H1 (cell line): ENCODE results near the gene TFAP2C. TPM values are rescaled to one million over a fixed set of nuclear protein-coding genes. Genes with fewer than 3 reads are reported as not detected.

Experiments used
- CTBP2 ChIP-seq: IDR thresholded peaks from 2 replicates; pipeline ENCODE4 v1.7.0; 2011; ENCODE audit warnings: borderline replicate concordance, mild to moderate bottlenecking, moderate library complexity, mixed read lengths, low read length; ENCODE audit not compliant: insufficient read depth, insufficient read length
- RFX5 ChIP-seq: IDR thresholded peaks from 2 replicates; pipeline ENCODE4 v1.6.1; 2011; ENCODE audit warnings: low read depth, low read length, improper control_type of control experiment, borderline replicate concordance
- SP1 ChIP-seq: IDR thresholded peaks from 2 replicates; pipeline ENCODE4 v1.6.1; 2011; ENCODE audit warnings: low read depth, low read length
- TCF12 ChIP-seq: IDR thresholded peaks from 2 replicates; pipeline ENCODE4 v1.6.1; 2011; ENCODE audit warnings: low read depth, mild to moderate bottlenecking, low read length
- polyA plus RNA-seq, 7 experiments: library from polyadenylated mRNA; depleted of rRNA in 3 of 7; stranded (reverse) in 5 of 7; unstranded in 2 of 7; fragments of >200 nt in 5 of 7; fragments of 200-250 nt in 2 of 7; gene quantifications; 1 replicate in 5 of 7; 2 replicates in 1 of 7; 4 replicates in 1 of 7; pipeline versions ENCODE4 v1.2.1 to v1.2.3, GENCODE V29; 2011 to 2013; ENCODE audit warnings: missing spikeins in 2 of 7, mixed read lengths in 2 of 7
- total RNA-seq: library from RNA; stranded (reverse); fragmentation: NEBNext Ultra II Directional; extraction: Animal tissue kit (Norgen Biotek cat#: 25700); gene quantifications from 2 replicates; pipeline ENCODE4 v1.2.1, GENCODE V29; 2021

TFAP2C gene
- total and polyA plus RNA-seq, 2 of the 8 experiments (the other 6 are each of a cell fraction or from before 2014, with no cell fraction given): 1.7 to 5.8 TPM

DNA sequence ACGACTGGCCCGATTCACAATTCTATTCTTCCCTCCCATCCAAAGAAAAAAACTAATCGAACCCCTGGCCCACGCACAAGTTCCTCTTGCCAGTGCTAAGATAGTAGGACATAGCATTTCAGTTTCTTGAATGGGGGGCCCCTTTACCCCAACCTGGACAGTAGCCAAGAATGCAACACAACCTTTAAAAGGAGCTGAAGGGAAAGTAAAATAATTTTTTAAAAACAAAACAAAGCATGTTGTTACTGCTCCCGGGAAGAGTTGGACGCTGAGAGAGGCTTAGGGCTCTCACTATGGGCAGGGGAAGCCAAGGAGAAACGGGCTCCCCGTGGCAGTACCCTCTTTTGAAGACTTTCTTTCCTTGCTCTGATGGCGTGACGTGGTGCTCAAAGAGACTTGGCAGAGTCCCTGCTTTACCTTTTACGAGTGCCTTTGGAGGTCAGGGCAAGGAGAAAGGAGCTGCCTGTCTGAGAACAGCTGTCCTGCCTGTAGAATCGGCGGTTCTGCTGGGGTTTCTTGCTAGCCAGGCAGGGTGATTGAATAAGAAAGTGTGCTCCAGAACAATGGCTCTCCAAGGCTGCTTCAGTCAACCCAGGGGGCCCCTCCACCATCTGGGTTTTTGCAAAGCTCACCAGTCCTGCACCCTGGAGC lies 5.8 kb downstream of the TFAP2C start (continued):
- TF ChIP-seq SP1: no peak
- TF ChIP-seq CTBP2: no peak
- no peak for TF ChIP-seq RFX5
- no peak for TF ChIP-seq TCF12
